Calu3 (cell line): ENCODE data around the gene PXMP2. TPM values are rescaled to one million over a fixed set of nuclear protein-coding genes. Genes with fewer than 3 reads are reported as not detected.

Experiments
- BruUV-seq: library from RNA; stranded (reverse); fragments of 400-500 nt; replicated peaks from 2 replicates; lab custom pipeline; 2021; lab: Mats Ljungman, UMichigan
- CTCF ChIA-PET: fragments of 300-600 bp; sonication (Branson Sonifier 250); formaldehyde crosslinking; loops from one replicate; lab custom pipeline; 2022; ENCODE audit warnings: antibody characterized with exemption; lab: Charles Lee
- DNase-seq: peaks from one replicate; pipeline ENCODE4 v3.0.0; 2022
- H3K27ac Mint-ChIP-seq: one replicate; pipeline ENCODE4 v1.8.0; 2022; ENCODE audit warnings: mixed read lengths; ENCODE audit not compliant: unreplicated experiment
- H3K27me3 Mint-ChIP-seq: one replicate; pipeline ENCODE4 v1.8.0; 2022; ENCODE audit warnings: mixed read lengths; ENCODE audit not compliant: unreplicated experiment
- H3K36me3 Mint-ChIP-seq: one replicate; pipeline ENCODE4 v1.8.0; 2022; ENCODE audit warnings: mild to moderate bottlenecking, moderate library complexity, mixed read lengths; ENCODE audit not compliant: insufficient read depth, unreplicated experiment
- H3K4me1 Mint-ChIP-seq: one replicate; pipeline ENCODE4 v1.8.0; 2022; ENCODE audit warnings: mild to moderate bottlenecking, low read depth, mixed read lengths; ENCODE audit not compliant: unreplicated experiment
- H3K4me3 Mint-ChIP-seq: one replicate; pipeline ENCODE4 v1.8.0; 2022; ENCODE audit warnings: mild to moderate bottlenecking, low read depth, moderate library complexity, mixed read lengths; ENCODE audit not compliant: unreplicated experiment
- H3K9me3 Mint-ChIP-seq: one replicate; pipeline ENCODE4 v1.8.0; 2022; ENCODE audit warnings: low read depth, mixed read lengths; ENCODE audit not compliant: unreplicated experiment
- CTCF ChIP-seq: fragments of 200-600 bp; IDR thresholded peaks from one replicate; pipeline ENCODE4 v1.8.0; 2022; ENCODE audit warnings: antibody characterized with exemption; ENCODE audit not compliant: unreplicated experiment
- intact Hi-C: fragments of 100-400 bp; cut with micrococcal nuclease; formaldehyde crosslinking; loops from one replicate; pipeline ENCODE4 v1.10.0; 2022; ENCODE audit not compliant: unreplicated experiment
- total RNA-seq: library from RNA; stranded (reverse); gene quantifications from 2 replicates; pipeline ENCODE4 v1.2.3, GENCODE V29; 2022

PXMP2 gene
- total RNA-seq, 1 experiment from 2014 or later = 41.9 TPM

- no TSS peak for BruUV-seq
- intact Hi-C loops = no loop called here
- Mint-ChIP-seq H3K4me1 (no peaks in the 10 kb centered on the region), H3K9me3 (no peaks in the 10 kb centered on the region), H3K36me3 (peaks cover 37% of the 10 kb centered on the region), H3K4me3 (no peak overlapping the region), H3K27ac (no peak overlapping the region), H3K27me3 (no peaks in the 10 kb centered on the region)
- TF ChIP-seq CTCF = no peak
- no peak for DNase-seq
- CTCF ChIA-PET = interaction anchor here (1.4 kb wide), 1 partner anchor 9 kb away, joined by 3 read pairs; no protein-coding TSS in a partner anchor
Measured at GRCh38 chr12:132646850-132647249, 40.5 kb upstream of the PXMP2 start.

GRCh38 chr12:132647858-132648257, 39.5 kb upstream of the PXMP2 start:
- DNase-seq = no peak
- intact Hi-C loops = no loop called here
- TF ChIP-seq CTCF = no peak
- CTCF ChIA-PET = interaction anchor here (0.7 to 1.5 kb wide), 2 partner anchors 14 to 49 kb away, joined by 3 read pairs; no protein-coding TSS in a partner anchor
- no peak overlapping the region for H3K4me3 Mint-ChIP-seq
- no peaks in the 10 kb centered on the region for H3K27me3 Mint-ChIP-seq
- H3K36me3 Mint-ChIP-seq = peaks cover 39% of the 10 kb centered on the region
- no peak overlapping the region for H3K27ac Mint-ChIP-seq
- no peaks in the 10 kb centered on the region for H3K4me1 Mint-ChIP-seq
- H3K9me3 Mint-ChIP-seq = no peaks in the 10 kb centered on the region
- no TSS peak for BruUV-seq

GRCh38 chr12:132648616-132649225, 38.7 kb upstream of the PXMP2 start:
- BruUV-seq = no TSS peak

GRCh38 chr12:132649226-132649945, 38.0 kb upstream of the PXMP2 start:
- peaks cover 36% of the 10 kb centered on the region for H3K36me3 Mint-ChIP-seq
- intact Hi-C loops = no loop called here
- DNase-seq = no peak

More at GRCh38 chr12:132648616-132649225, 38.7 kb upstream of the PXMP2 start:
- no peak overlapping the region for H3K27ac Mint-ChIP-seq
- TF ChIP-seq CTCF = no peak
- intact Hi-C loops = no loop called here
- DNase-seq = no peak
- peaks cover 38% of the 10 kb centered on the region for H3K36me3 Mint-ChIP-seq
- no peak overlapping the region for H3K4me3 Mint-ChIP-seq
- H3K27me3 Mint-ChIP-seq = no peaks in the 10 kb centered on the region
- CTCF ChIA-PET = interaction anchor here (0.7 to 1.5 kb wide), 2 partner anchors 13 to 50 kb away, joined by 3 read pairs; no protein-coding TSS in a partner anchor
- no peaks in the 10 kb centered on the region for H3K4me1 Mint-ChIP-seq
- H3K9me3 Mint-ChIP-seq = no peaks in the 10 kb centered on the region

More at GRCh38 chr12:132649226-132649945, 38.0 kb upstream of the PXMP2 start:
- no peak for TF ChIP-seq CTCF
- Mint-ChIP-seq H3K4me1 (no peaks in the 10 kb centered on the region), H3K27ac (no peak overlapping the region), H3K9me3 (no peaks in the 10 kb centered on the region), H3K4me3 (no peak overlapping the region), H3K27me3 (no peaks in the 10 kb centered on the region)
- CTCF ChIA-PET = interaction anchor here (1.5 kb wide), 1 partner anchor 12 kb away, joined by 3 read pairs; no protein-coding TSS in a partner anchor
- BruUV-seq = no TSS peak
